Measurements from ENCODE around the gene SCTR.

The SCTR gene

GRCh38 chr2:119488245-119489214, 35.8 kb downstream of the SCTR start:
- no peak for DNase-seq (ENCODE audit: low read depth, low spot score)

- DNase-seq (ENCODE audit: low read depth, low spot score) = no peak
These were observed 36.6 kb downstream of the SCTR start for GRCh38 chr2:119487434-119488244.

- no peak for DNase-seq (ENCODE audit: low read depth, low spot score)
These were observed 37.4 kb downstream of the SCTR start for GRCh38 chr2:119486886-119487285.

GRCh38 chr2:119486196-119486827, 38.0 kb downstream of the SCTR start:
- DNase-seq (ENCODE audit: low read depth, low spot score) = no peak

GRCh38 chr2:119485336-119486110, 38.8 kb downstream of the SCTR start:
- no peak for DNase-seq (ENCODE audit: low read depth, low spot score)

GRCh38 chr2:119484834-119485233, 39.4 kb downstream of the SCTR start:
- DNase-seq (ENCODE audit: low read depth, low spot score) = no peak

GRCh38 chr2:119483896-119484718, 40.2 kb downstream of the SCTR start:
- DNase-seq (ENCODE audit: low read depth, low spot score) = no peak

- no peak for DNase-seq (ENCODE audit: low read depth, low spot score)
These were observed 40.9 kb downstream of the SCTR start for GRCh38 chr2:119483395-119483753.

GRCh38 chr2:119482481-119483394, 41.5 kb downstream of the SCTR start:
- DNase-seq (ENCODE audit: low read depth, low spot score) = no peak

- no peak for DNase-seq (ENCODE audit: low read depth, low spot score)
These were observed 42.5 kb downstream of the SCTR start for GRCh38 chr2:119481501-119482455.

- no peak for DNase-seq (ENCODE audit: low read depth, low spot score)
These were observed 43.6 kb downstream of the SCTR start for GRCh38 chr2:119480718-119481142.

- DNase-seq (ENCODE audit: low read depth, low spot score) = no peak
These were observed 44.1 kb downstream of the SCTR start for GRCh38 chr2:119480184-119480583.

GRCh38 chr2:119478978-119479295, 45.3 kb downstream of the SCTR start:
- DNase-seq (ENCODE audit: low read depth, low spot score) = no peak

GRCh38 chr2:119478188-119478977, 45.9 kb downstream of the SCTR start:
- no peak for DNase-seq (ENCODE audit: low read depth, low spot score)

GRCh38 chr2:119477113-119477505, 47.2 kb downstream of the SCTR start:
- no peak for DNase-seq (ENCODE audit: low read depth, low spot score)

GRCh38 chr2:119476301-119477112, 47.8 kb downstream of the SCTR start:
- DNase-seq (ENCODE audit: low read depth, low spot score) = peak; percentile 17

GRCh38 chr2:119475857-119476244, 48.4 kb downstream of the SCTR start:
- DNase-seq (ENCODE audit: low read depth, low spot score) = no peak

All from brain pericyte (primary cell).